Epidermal melanocyte (primary cell): Measurements from ENCODE around the gene ASCL1.

Experiments
- DNase-seq: peaks from one replicate; pipeline ENCODE4 v3.0.0; 2011; ENCODE audit warnings: low spot score; ENCODE audit not compliant: insufficient read length

Gene ASCL1

GRCh38 chr12:102977945-102978706 lies 20.7 kb downstream of the ASCL1 start:
- DNase-seq, result no peak

GRCh38 chr12:102980350-102980749 lies 22.9 kb downstream of the ASCL1 start:
- no peak for DNase-seq

GRCh38 chr12:102990419-102990818 lies 32.9 kb downstream of the ASCL1 start:
- DNase-seq, result no peak

GRCh38 chr12:102992297-102992696 lies 34.8 kb downstream of the ASCL1 start:
- no peak for DNase-seq

- no peak for DNase-seq
Observed at GRCh38 chr12:102992720-102993119, 35.2 kb downstream of the ASCL1 start.

- no peak for DNase-seq
Observed at GRCh38 chr12:102993537-102993936, 36.1 kb downstream of the ASCL1 start.

GRCh38 chr12:102995372-102995771 lies 37.9 kb downstream of the ASCL1 start:
- no peak for DNase-seq
